ENCODE measurements around the gene PTGES2. TPM values are rescaled to one million over a fixed set of nuclear protein-coding genes. Genes with fewer than 3 reads are reported as not detected.
"Not testable (repeated sequence)": the region's sequence is repeated elsewhere in the genome, so short reads cannot be mapped to it uniquely, and the experiment has no call there.

The PTGES2 gene
- total RNA-seq, 4 donors from 2014 or later = 58.0 to 72.7 (median 60.5) TPM

GRCh38 chr9:128129976-128130590 lies 2.6 kb upstream of the PTGES2 start:
- H3K9me3 ChIP-seq; DNase-seq (ENCODE audit: extremely low spot score); H3K36me3 ChIP-seq; H3K27ac ChIP-seq (replicated peaks in 1 of 4); intact Hi-C loops (cut with DNase I); H3K4me3 ChIP-seq: not testable (repeated sequence)
- peak; percentile 25 to 49 (median 40) for TF ChIP-seq CTCF (IDR thresholded peaks at IDR 0.05)
- Histone ChIP-seq H3K27me3 (peaks cover 0 to 12% (median 0%) of the 10 kb centered on the region in 4 donors), H3K4me1 (peaks cover 26 to 33% (median 32%) of the 10 kb centered on the region in 4 donors)
- WGBS = 23% methylated on average over 12 of the region's 12 CpGs

DNA sequence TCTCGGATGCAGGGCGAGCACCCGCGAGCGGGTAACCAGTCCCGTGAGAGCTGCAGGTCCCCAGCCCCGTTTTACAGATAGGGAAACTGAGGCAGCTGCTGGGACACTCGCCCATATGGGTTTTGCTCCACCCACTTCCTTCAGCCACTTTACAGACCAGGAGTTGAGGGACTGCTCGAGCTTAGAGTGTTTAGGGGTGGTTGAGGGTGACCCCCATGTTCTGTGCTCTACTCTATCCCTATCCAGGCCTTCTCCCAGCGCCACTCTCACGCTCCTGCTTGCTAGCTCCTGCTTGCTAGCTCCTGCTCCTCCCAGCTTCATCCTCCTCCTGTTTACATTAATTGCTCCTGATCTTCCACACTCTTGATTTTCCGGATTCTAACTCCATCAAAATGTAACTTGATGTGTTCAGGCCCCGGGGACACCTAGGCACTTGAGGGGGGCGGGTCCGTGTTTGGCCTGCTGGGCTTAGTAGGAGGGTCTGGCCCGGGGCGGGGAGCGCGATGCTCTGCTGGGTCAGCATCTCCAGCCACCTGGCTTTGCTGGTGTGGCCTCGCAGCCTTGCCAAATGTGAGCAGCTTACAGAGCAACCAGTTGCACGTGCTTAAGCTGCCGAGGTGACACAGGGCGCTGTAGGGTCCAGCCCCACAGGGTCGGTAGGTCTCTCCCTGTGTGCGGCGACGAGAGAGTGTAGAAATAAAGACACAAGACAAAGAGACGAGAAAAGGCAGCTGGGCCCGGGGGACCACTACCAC lies 1.5 kb upstream of the PTGES2 start:
- intact Hi-C loops (cut with DNase I) = no loop called here
- TF ChIP-seq EP300 (IDR thresholded peaks at IDR 0.05) (no peak), CTCF (IDR thresholded peaks at IDR 0.05) (no peak), POLR2AphosphoS5 (IDR thresholded peaks at IDR 0.05) (no peak), POLR2A (IDR thresholded peaks at IDR 0.05; ENCODE audit: low read depth) (no peak)

GRCh38 chr9:128127990-128128835 lies 684 bp upstream of the PTGES2 start:
- peak; percentile 96 for DNase-seq (ENCODE audit: extremely low spot score)
- Histone ChIP-seq H3K36me3 (peaks cover 3 to 18% (median 14%) of the 10 kb centered on the region in 4 donors), H3K9me3 (no peaks in the 10 kb centered on the region), H3K4me3 (peak overlapping the region; percentile 77 to 99 (median 98)), H3K27ac (replicated peaks in 1 of 4) (peak overlapping the region; percentile 90 to 98 (median 94)), H3K27me3 (peaks cover 0 to 12% (median 0%) of the 10 kb centered on the region in 4 donors), H3K4me1 (peaks cover 29 to 39% (median 38%) of the 10 kb centered on the region in 4 donors)
- peak in 1 of 3 experiments; percentile 24 for TF ChIP-seq CTCF (IDR thresholded peaks at IDR 0.05)
- TF ChIP-seq EP300 (IDR thresholded peaks at IDR 0.05) = no peak
- peak; percentile 46 to 73 for TF ChIP-seq POLR2AphosphoS5 (IDR thresholded peaks at IDR 0.05)
- TF ChIP-seq POLR2A (IDR thresholded peaks at IDR 0.05; ENCODE audit: low read depth) = peak; percentile 54
- intact Hi-C loops (cut with DNase I) = no loop called here
- WGBS = 0% methylated on average over 32 of the region's 82 CpGs

More for the DNA sequence above, 1.5 kb upstream of the PTGES2 start:
- no peaks in the 10 kb centered on the region for H3K9me3 ChIP-seq
- peak overlapping the region; percentile 90 to 98 (median 94) for H3K27ac ChIP-seq (replicated peaks in 1 of 4)
- no peak for DNase-seq (ENCODE audit: extremely low spot score)
- H3K4me3 ChIP-seq = peak overlapping the region; percentile 77 to 99 (median 98)
- WGBS = 66% methylated on average over 29 of the region's 29 CpGs
- H3K4me1 ChIP-seq = peaks cover 29 to 39% (median 38%) of the 10 kb centered on the region in 4 donors
- H3K36me3 ChIP-seq = peaks cover 0 to 10% (median 6%) of the 10 kb centered on the region in 4 donors
- peaks cover 0 to 12% (median 0%) of the 10 kb centered on the region in 4 donors for H3K27me3 ChIP-seq

- TF ChIP-seq CTCF (IDR thresholded peaks at IDR 0.05) (no peak), EP300 (IDR thresholded peaks at IDR 0.05) (no peak), POLR2A (IDR thresholded peaks at IDR 0.05; ENCODE audit: low read depth) (no peak), POLR2AphosphoS5 (IDR thresholded peaks at IDR 0.05) (no peak)
- DNase-seq (ENCODE audit: extremely low spot score) = no peak
- Histone ChIP-seq H3K9me3 (no peaks in the 10 kb centered on the region), H3K27ac (replicated peaks in 1 of 4) (peak overlapping the region in 2 of 4 donors; percentile 14 to 96), H3K4me1 (peaks cover 29 to 39% (median 38%) of the 10 kb centered on the region in 4 donors), H3K36me3 (peaks cover 14 to 43% (median 38%) of the 10 kb centered on the region in 4 donors), H3K27me3 (no peaks in the 10 kb centered on the region), H3K4me3 (peak overlapping the region in 2 of 4 donors; percentile 32 to 98)
- intact Hi-C loops (cut with DNase I) = no loop called here
- WGBS = 62% methylated on average over 5 of the region's 10 CpGs
These were observed 1.8 kb downstream of the PTGES2 start for GRCh38 chr9:128125580-128126354.
